Endodermal cell (in vitro differentiated cells): ENCODE results near the gene GIMAP1. TPM values are rescaled to one million over a fixed set of nuclear protein-coding genes. Genes with fewer than 3 reads are reported as not detected.

Experiments
- DNase-seq: peaks from one replicate; pipeline ENCODE4 v3.0.0-alpha.2; 2017
- H3K27ac ChIP-seq: 2 replicates; pipeline ENCODE4 v1.5.1; 2013; ENCODE audit warnings: mild to moderate bottlenecking, low read depth, low read length, moderate library complexity
- H3K27me3 ChIP-seq: 2 replicates; pipeline ENCODE4 v1.6.1; 2013; ENCODE audit warnings: mild to moderate bottlenecking, low read length, moderate library complexity; ENCODE audit not compliant: insufficient read depth, control insufficient read depth, poor library complexity, severe bottlenecking
- H3K36me3 ChIP-seq: 2 replicates; pipeline ENCODE4 v1.7.0; 2013; ENCODE audit warnings: mild to moderate bottlenecking, low read length, moderate library complexity; ENCODE audit not compliant: control insufficient read depth, insufficient read depth
- H3K4me1 ChIP-seq: one replicate; pipeline ENCODE4 v1.7.0; 2013; ENCODE audit warnings: low read length; ENCODE audit not compliant: control insufficient read depth, insufficient read depth
- H3K4me3 ChIP-seq: 2 replicates; pipeline ENCODE4 v1.5.1; 2013; ENCODE audit warnings: mild to moderate bottlenecking, low read length, moderate library complexity
- H3K9ac ChIP-seq: 2 replicates; pipeline ENCODE4 v1.6.1; 2013; ENCODE audit warnings: mild to moderate bottlenecking, low read length, moderate library complexity; ENCODE audit not compliant: poor library complexity, severe bottlenecking; ENCODE audit errors: extremely low read depth
- H3K9me3 ChIP-seq: 2 replicates; pipeline ENCODE4 v1.6.1; 2013; ENCODE audit warnings: mild to moderate bottlenecking, low read length, moderate library complexity; ENCODE audit not compliant: control insufficient read depth
- H3K27ac Mint-ChIP-seq: 2 replicates; pipeline ENCODE4 v1.8.0; 2020; ENCODE audit warnings: mixed read lengths
- H3K27me3 Mint-ChIP-seq: 2 replicates; pipeline ENCODE4 v1.8.0; 2021; ENCODE audit warnings: mild to moderate bottlenecking, mixed read lengths; ENCODE audit not compliant: insufficient read depth
- H3K36me3 Mint-ChIP-seq: 2 replicates; pipeline ENCODE4 v1.8.0; 2020; ENCODE audit warnings: low read depth, mixed read lengths
- H3K4me1 Mint-ChIP-seq: 2 replicates; pipeline ENCODE4 v1.8.0; 2020; ENCODE audit warnings: mixed read lengths
- H3K4me3 Mint-ChIP-seq: 2 replicates; pipeline ENCODE4 v1.8.0; 2020; ENCODE audit warnings: mild to moderate bottlenecking, moderate library complexity, mixed read lengths
- H3K9me3 Mint-ChIP-seq: 2 replicates; pipeline ENCODE4 v1.8.0; 2020; ENCODE audit warnings: mild to moderate bottlenecking, mixed read lengths
- WGBS, 2 experiments: methylation state at CpG; one replicate each; pipeline versions ENCODE4 v1.1.5 to v1.1.7; 2013; ENCODE audit warnings: missing lambda C conversion rate in 2 of 2, mixed read lengths in 1 of 2; ENCODE audit not compliant: insufficient coverage in 1 of 2, insufficient read length in 1 of 2; 5-methylcytosine and 5-hydroxymethylcytosine counted together
- total RNA-seq, 2 donors: library from RNA; stranded (reverse); fragmentation: NEBNext Ultra II Directional in 1 of 2; extraction: Animal tissue kit (Norgen Biotek cat#: 25700) in 1 of 2; gene quantifications; 2 replicates in 1 of 2; 3 replicates in 1 of 2; pipeline ENCODE4 v1.2.1, GENCODE V29; 2021
- TF ChIP-seq, protein P1 (sequence below): fragments of 200-600 bp; sonication (generic); conservative IDR thresholded peaks from 2 replicates; pipeline ENCODE4 v1.5.0; 2021; ENCODE audit warnings: antibody characterized with exemption, mild to moderate bottlenecking

The GIMAP1 gene
- total RNA-seq, 2 donors from 2014 or later = not detected

GRCh38 chr7:150748376-150748775 lies 32.0 kb downstream of the GIMAP1 start:
- H3K4me3 Mint-ChIP-seq = no peak overlapping the region
- WGBS, 2 experiments = 65% methylated on average over 4 of the region's 4 CpGs; no CpG with 5 or more reads in 1 of the 2 experiments
- TF ChIP-seq, protein P1, sequence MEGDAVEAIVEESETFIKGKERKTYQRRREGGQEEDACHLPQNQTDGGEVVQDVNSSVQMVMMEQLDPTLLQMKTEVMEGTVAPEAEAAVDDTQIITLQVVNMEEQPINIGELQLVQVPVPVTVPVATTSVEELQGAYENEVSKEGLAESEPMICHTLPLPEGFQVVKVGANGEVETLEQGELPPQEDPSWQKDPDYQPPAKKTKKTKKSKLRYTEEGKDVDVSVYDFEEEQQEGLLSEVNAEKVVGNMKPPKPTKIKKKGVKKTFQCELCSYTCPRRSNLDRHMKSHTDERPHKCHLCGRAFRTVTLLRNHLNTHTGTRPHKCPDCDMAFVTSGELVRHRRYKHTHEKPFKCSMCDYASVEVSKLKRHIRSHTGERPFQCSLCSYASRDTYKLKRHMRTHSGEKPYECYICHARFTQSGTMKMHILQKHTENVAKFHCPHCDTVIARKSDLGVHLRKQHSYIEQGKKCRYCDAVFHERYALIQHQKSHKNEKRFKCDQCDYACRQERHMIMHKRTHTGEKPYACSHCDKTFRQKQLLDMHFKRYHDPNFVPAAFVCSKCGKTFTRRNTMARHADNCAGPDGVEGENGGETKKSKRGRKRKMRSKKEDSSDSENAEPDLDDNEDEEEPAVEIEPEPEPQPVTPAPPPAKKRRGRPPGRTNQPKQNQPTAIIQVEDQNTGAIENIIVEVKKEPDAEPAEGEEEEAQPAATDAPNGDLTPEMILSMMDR = no peak
- Histone ChIP-seq H3K4me3 (no peak overlapping the region), H3K9ac (no peak overlapping the region), H3K27ac (no peak overlapping the region), H3K9me3 (no peaks in the 10 kb centered on the region), H3K27me3 (peaks cover 86% of the 10 kb centered on the region), H3K36me3 (no peaks in the 10 kb centered on the region), H3K4me1 (no peaks in the 10 kb centered on the region)
- H3K36me3 Mint-ChIP-seq = no peaks in the 10 kb centered on the region
- H3K27me3 Mint-ChIP-seq = peaks cover 92% of the 10 kb centered on the region
- H3K27ac Mint-ChIP-seq = no peak overlapping the region
- no peak for DNase-seq
- H3K9me3 Mint-ChIP-seq = no peaks in the 10 kb centered on the region
- no peaks in the 10 kb centered on the region for H3K4me1 Mint-ChIP-seq

GRCh38 chr7:150751702-150752101 lies 35.3 kb downstream of the GIMAP1 start:
- H3K4me3 Mint-ChIP-seq = no peak overlapping the region
- H3K4me1 ChIP-seq = no peaks in the 10 kb centered on the region
- no peaks in the 10 kb centered on the region for H3K36me3 ChIP-seq
- no peaks in the 10 kb centered on the region for H3K9me3 ChIP-seq
- peaks cover 86% of the 10 kb centered on the region for H3K27me3 Mint-ChIP-seq
- H3K9me3 Mint-ChIP-seq = no peaks in the 10 kb centered on the region
- DNase-seq = no peak
- no peaks in the 10 kb centered on the region for H3K36me3 Mint-ChIP-seq
- peaks cover 73% of the 10 kb centered on the region for H3K27me3 ChIP-seq
- no peak overlapping the region for H3K27ac ChIP-seq
- no peaks in the 10 kb centered on the region for H3K4me1 Mint-ChIP-seq
- no peak overlapping the region for H3K4me3 ChIP-seq
- TF ChIP-seq, protein P1 = no peak
- 58 to 73% methylated on average over 2 of the region's 2 CpGs for WGBS, 2 experiments
- H3K27ac Mint-ChIP-seq = no peak overlapping the region
- H3K9ac ChIP-seq = no peak overlapping the region

GRCh38 chr7:150753239-150753638 lies 36.8 kb downstream of the GIMAP1 start:
- Histone ChIP-seq H3K9ac (no peak overlapping the region), H3K27ac (no peak overlapping the region), H3K27me3 (peaks cover 64% of the 10 kb centered on the region), H3K9me3 (no peaks in the 10 kb centered on the region), H3K4me1 (no peaks in the 10 kb centered on the region), H3K36me3 (no peaks in the 10 kb centered on the region), H3K4me3 (no peak overlapping the region)
- Mint-ChIP-seq H3K4me3 (no peak overlapping the region), H3K9me3 (no peaks in the 10 kb centered on the region), H3K27me3 (peaks cover 83% of the 10 kb centered on the region), H3K4me1 (no peaks in the 10 kb centered on the region), H3K27ac (no peak overlapping the region), H3K36me3 (no peaks in the 10 kb centered on the region)
- no peak for DNase-seq
- TF ChIP-seq, protein P1 = no peak
- WGBS, 2 experiments = 76 to 78% methylated on average over 4 to 6 of the region's 6 CpGs
